Right lobe of liver (tissue), 4 donors: ENCODE measurements around the gene DSCAML1.

Experiments used
- POLR2A ChIP-seq: fragments of 450-650 bp; IDR thresholded peaks from one replicate; pipeline ENCODE4 v1.6.1; 2017; ENCODE audit warnings: antibody characterized with exemption, mild to moderate bottlenecking
- TF ChIP-seq, protein P1 (sequence below), 4 donors: fragments of 200-600 bp in 3 of 4; fragments of 450-650 bp in 1 of 4; IDR thresholded peaks; one replicate each; pipeline versions ENCODE4 v1.5.1 to v1.8.0; 2016 to 2022; ENCODE audit warnings: antibody characterized with exemption in 4 of 4, mild to moderate bottlenecking in 2 of 4
- donor health status: DM: no; HTN: no; CAD: no.
- donor health status: DM: no; HTN: no; CAD: no.
- donor health status: DM: no; HTN: yes; CAD: no.

DNA sequence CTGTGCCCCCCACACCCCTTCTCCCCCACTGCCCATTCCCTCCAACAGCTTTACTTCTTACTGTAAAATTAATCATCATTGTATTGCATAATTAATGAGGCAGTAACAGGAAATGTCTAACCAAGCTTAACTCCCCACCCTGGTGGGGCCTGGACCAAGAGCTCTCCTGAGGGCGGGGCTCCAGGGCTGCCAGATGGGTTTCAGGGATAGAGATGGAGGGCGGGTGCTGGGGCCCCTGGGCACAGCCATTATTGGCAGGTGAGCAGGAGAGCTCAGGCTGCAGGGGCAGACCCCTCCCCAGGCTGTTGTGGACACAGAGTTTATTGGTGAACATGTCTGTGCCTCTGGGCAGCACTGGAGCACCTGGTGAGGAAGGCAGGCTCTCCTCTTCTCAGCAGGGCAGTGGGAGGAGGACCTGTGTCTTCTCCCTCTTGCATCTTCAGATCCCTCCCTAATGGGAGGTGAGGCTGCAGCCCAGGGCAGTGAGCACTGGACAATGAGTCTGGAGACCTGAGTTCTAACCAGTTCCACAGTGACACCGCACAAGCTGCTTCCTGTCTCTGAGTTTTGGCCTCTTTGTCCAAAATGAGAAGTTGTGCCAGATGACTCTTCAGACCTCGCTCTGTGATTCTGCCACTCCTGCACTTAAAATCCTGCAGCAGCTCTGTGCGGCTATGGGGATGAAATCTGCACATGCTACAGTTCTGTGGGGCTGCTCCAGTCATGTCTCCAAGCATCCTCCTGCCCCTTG is 236.1 kb downstream of the DSCAML1 start:
- TF ChIP-seq, protein P1, sequence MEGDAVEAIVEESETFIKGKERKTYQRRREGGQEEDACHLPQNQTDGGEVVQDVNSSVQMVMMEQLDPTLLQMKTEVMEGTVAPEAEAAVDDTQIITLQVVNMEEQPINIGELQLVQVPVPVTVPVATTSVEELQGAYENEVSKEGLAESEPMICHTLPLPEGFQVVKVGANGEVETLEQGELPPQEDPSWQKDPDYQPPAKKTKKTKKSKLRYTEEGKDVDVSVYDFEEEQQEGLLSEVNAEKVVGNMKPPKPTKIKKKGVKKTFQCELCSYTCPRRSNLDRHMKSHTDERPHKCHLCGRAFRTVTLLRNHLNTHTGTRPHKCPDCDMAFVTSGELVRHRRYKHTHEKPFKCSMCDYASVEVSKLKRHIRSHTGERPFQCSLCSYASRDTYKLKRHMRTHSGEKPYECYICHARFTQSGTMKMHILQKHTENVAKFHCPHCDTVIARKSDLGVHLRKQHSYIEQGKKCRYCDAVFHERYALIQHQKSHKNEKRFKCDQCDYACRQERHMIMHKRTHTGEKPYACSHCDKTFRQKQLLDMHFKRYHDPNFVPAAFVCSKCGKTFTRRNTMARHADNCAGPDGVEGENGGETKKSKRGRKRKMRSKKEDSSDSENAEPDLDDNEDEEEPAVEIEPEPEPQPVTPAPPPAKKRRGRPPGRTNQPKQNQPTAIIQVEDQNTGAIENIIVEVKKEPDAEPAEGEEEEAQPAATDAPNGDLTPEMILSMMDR (IDR thresholded peaks at IDR 0.05), result no peak
- no peak for TF ChIP-seq POLR2A
